Erythroblast (primary cell): ENCODE results near the gene ABI1.

Experiments used
- DNase-seq, 2 experiments: peaks; one replicate each; lab custom pipeline; 2025; lab: John Stamatoyannopoulos, UW
- GATA1 ChIP-seq: IDR thresholded peaks from 2 replicates; pipeline ENCODE4 v1.6.1; 2011; ENCODE audit warnings: low read depth, mild to moderate bottlenecking, control low read depth, low read length, moderate library complexity
- POLR2A ChIP-seq: IDR thresholded peaks from 2 replicates; pipeline ENCODE4 v1.6.1; 2011; ENCODE audit warnings: mild to moderate bottlenecking, low read length

Gene ABI1

DNA sequence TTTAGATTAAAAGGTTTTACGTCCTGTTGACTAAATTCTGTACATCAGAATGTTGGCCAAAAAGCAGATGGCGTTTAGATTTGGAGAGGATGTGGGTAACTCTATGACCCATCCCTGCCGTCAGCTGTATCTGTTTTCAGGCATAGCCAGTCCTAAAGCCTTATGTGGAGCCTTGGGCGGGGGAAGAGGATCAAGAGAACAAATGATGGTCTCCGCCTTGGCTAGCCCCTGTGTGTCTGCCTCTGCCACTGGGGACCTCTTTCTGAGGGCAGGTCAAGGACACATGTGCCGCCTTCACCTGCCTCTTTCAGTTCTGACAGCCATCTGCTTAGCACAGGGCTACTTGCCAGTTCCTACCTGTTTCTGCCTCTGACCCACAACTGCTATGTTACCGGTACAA lies 139.2 kb downstream of the ABI1 start:
- TF ChIP-seq POLR2A (no peak), GATA1 (no peak)
- DNase-seq: no peak

DNA sequence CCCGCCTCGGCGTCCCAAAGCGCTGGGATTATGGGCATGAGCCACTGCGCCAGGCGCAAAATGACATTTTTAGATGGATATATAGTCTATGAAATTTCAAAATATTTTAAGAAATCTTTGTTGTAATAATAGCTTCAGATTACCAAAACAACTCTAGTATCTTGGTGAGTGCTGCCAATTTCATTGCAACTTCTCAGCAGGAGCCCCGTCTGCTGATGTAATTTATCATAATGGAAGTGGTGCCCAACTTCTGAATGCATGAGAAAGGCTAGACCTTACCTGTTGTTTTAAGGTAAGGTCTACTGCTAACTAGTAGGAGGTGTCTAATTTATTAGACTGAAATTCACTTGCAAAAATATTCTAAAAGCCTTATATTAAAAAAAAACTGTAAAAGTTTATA lies 143.3 kb downstream of the ABI1 start:
- no peak for TF ChIP-seq GATA1
- no peak for TF ChIP-seq POLR2A
- no peak for DNase-seq

DNA sequence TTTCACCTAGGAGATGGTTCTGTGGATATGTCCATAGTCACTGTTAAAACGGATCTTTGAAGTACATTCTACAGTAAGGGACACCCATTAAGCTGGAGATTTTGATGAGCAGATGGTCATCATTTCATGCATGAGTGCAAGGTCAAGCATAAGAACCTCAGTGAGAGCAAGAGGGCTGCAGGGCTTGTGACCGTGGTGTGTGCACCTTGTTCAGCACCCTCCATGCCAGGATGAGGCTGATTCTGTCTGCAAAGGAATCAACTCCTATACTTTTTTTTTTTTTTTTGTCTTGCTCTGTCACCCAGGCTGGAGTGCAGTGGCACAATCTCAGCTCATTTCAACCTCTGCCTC lies 145.6 kb downstream of the ABI1 start:
- DNase-seq: no peak

DNA sequence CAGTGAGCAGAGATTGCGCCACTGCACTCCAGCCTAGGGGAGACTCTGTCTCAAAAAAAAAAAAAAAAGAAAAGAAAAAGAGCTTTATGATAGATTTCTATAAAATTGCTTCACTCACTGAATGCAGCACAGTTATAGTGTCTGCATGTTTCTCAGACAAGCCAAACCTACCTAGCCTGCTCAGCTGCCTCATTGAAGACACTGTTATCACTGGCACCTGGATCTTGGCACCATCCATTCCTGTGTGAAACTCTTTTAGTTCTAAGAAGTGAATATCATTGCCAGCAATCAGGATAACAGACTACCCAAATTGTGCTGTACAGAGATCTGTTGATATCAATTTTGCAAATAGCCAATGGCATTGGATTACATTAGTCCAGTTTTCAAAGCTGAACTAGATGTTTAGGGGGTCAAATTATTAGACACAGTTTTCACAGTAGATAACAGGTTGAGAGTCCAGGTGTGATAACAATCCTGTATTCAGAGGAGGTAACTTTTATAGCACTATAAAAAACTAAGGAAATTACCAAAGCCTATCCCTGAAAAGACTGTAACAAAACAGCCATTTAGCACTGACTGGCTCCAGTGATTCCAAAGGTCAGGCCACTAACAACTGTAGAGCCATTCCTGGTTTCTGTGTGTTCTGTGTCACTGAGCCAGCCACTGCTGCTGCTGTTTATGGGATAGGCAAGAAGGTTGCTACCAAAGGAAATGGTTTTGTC lies 146.2 kb downstream of the ABI1 start:
- TF ChIP-seq GATA1 (no peak), POLR2A (no peak)

More for the DNA sequence above, 145.6 kb downstream of the ABI1 start:
- TF ChIP-seq POLR2A (no peak), GATA1 (no peak)

DNA sequence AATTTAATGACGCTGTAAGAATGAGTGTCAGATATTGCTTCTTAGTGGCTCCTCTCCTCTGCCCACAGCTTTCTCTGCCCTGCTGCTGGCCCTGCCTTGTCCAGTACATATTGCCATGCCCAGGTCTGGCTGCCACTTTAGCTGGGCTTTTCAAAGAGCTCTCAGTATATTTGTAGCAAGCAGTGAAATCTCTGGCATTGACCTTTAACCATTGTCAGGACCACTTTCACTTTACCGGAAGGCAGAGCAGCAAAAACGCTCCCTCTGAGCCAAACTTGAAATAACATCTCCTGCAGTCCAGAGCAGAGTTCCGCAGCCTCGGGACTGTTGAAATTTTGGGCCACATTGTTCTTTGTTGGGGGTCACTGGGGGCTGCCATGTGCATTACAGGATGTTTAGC lies 149.4 kb downstream of the ABI1 start:
- DNase-seq: no peak

More for the DNA sequence above, 146.2 kb downstream of the ABI1 start:
- DNase-seq: no peak

DNA sequence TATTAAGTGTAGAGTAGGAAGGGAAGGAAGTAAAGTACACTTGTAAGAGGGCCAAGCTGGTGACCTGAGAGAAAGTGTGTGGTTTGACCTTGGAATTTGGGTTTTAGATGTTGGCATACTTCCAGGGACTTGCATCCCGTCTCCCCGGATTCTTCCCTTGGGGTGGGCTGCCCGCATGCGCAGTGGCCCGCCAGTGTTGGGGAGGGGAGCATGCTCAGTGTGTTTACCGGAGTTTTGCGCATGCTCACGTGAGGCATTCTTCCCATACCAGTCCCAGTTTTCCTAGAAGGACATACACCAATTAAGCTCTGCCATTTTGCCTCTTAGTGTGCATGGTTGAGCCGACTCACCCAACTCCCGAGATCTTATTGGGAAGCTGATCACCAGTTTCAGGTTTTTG lies 153.8 kb downstream of the ABI1 start:
- TF ChIP-seq GATA1 (no peak), POLR2A (no peak)

More for the DNA sequence above, 149.4 kb downstream of the ABI1 start:
- TF ChIP-seq GATA1 (no peak), POLR2A (no peak)

DNA sequence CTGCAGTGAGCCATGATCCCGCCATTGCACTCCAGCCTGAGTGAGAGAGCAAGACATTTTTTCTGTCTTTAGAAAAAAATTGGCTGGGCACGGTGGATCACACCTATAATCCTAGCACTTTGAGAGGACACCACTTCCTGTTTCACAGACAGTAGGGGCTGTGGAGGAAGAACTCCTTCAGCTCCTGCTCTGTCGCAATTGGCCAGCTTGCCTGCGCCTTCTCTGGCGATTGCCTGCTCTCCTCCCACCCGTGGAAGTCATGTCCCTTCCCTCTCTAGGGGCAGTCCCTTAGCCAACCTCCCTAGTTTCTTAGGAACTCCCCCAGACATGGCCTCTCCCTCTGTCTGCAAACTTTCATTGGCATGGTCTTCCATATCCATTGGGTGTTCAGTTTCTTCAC lies 154.6 kb downstream of the ABI1 start:
- TF ChIP-seq GATA1: no peak
- TF ChIP-seq POLR2A: no peak
- DNase-seq: no peak

More for the DNA sequence above, 153.8 kb downstream of the ABI1 start:
- no peak for DNase-seq

DNA sequence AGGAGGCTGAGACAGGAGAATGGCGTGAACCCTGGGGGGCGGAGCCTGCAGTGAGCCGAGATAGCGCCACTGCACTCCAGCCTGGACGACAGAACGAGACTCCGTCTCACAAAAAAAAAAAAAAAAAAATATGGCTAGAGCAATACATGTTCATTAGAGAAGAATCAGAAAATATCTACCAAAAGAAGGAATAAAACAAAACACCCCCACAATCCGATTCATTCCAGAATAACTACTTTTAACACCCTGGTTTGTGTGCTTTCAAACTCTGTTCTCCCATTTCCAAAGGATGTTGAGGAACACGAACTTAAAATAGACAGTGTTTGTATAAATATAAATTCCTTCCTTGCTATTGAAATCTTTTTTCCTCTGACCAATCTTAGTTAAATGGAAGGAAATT lies 156.8 kb downstream of the ABI1 start:
- TF ChIP-seq GATA1: no peak
- TF ChIP-seq POLR2A: no peak
- no peak for DNase-seq

DNA sequence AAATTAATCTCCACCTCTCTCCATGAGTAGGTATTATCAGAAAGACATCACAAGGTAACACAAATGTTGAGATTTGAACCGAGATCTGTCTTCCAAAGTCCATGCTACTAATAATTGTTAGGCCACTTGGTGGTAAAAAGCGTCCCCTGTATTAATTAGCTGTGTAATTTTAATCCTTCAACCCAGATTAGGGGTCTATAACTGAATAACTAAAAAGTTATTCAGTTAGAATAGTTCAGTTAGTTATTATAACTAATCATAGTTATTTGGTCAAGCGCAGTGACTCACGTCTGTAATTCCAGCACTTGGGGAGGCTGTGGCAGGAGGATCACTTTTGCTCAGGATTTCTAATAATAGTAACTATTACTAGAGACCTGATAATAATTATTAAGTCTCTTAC lies 157.7 kb downstream of the ABI1 start:
- no peak for TF ChIP-seq GATA1
- no peak for DNase-seq

DNA sequence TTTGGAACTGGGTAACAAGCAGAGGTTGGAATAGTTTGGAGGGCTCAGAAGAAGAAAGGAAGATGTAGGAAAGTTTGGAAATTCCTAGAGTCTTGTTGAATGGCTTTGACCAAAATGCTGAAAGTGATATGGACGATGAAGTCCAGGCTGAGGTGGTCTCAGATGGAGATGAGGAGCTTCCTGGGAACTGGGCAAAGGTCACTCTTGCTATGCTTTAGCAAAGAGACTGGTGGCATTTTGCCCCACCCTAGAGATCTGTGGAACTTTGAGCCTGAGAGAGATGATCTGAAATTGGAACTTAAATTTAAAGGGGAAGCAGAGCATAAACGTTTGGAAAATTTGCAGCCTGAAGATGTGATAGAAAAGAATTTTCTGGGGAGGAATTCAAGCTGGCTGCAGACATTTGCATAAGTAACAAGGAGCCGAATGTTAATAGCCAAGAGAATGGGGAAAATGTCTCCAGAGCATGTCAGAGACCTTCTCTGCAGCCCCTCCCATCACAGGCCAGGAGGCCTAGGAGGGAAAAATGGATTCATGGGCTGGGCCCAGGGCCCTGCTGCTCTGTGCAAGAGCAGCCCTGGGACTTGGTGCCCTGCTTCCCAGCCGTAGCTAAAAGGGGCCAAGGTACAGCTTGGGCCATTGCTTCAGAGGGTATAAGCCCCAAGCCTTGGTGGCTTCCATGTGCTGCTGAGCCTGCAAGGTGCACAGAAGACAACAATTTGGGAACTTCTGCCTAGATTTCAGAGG lies 159.7 kb downstream of the ABI1 start:
- no peak for DNase-seq
- TF ChIP-seq GATA1: no peak
- TF ChIP-seq POLR2A: no peak

DNA sequence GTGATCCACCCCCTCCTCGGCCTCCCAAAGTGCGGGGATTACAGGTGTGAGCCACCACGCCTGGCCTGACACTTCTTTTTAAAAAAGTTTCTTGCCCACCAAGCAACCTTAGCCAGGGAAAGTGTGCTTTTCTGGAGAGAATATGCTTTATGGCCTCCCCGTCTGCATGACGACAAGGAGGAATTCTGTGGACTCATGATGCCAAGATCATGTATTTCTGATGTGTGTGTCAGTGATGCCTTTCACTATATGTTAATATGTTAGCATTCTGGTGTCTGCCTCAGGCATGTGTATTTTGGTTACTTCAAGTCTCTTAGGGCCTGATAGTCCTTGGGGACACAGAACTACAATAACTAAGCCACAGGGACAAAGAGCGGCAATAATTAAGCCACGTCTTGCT lies 161.1 kb downstream of the ABI1 start:
- no peak for DNase-seq
- TF ChIP-seq GATA1: no peak
- no peak for TF ChIP-seq POLR2A

DNA sequence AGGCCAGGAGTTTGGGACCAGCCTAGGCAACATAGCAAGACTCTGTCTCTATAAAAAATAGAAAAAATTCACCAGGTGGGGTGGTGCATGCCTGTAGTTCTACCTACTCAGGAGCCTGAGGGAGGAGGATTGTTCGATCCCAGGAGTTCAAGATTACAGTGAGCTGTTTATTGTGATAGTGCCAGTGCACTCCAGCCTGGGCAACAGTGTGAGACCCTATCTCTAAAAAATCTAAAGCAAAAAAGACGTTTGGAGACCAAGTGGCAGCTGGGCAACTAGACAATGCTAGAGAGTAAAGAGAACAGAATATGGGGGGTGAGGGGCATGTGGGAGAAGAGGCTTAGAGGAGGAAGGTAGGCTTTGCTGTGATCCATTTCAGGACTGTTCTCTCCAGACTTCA lies 161.8 kb downstream of the ABI1 start:
- peak in 1 of 2 experiments; percentile 13 for DNase-seq

DNA sequence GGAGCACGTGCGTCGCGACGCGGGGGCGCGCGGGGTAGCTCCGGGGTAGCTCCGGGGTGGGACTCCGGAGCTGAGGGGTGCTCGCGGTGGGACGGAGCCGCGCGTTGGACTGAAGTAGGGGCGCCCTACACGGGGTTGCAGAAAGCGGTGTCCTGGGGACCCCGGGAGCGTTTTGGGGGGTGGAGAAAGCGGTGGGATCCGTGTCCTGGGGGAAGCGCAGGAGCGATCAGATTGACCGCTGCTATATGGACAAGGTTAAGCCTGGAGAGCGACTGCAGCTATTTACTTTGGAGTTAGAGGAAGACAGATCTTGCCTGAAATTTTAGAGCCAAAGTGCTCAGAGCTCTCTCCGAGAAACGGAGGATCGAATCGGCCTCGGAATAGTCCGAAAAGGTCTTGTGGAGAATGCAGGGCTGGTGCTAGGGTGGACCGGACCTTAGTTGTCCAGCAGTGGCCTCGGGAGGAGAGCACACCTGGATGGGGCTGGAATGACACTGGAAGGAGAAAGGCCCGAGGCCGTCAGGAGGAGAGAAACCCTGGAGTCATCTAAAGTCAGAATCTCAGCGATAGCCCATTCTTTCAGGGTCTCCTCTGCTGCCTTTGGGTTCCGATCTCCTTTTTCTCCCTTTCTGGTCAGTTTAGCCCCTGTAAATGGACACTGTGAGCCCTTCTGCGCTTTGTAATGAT lies 162.7 kb downstream of the ABI1 start:
- no peak for TF ChIP-seq GATA1
- TF ChIP-seq POLR2A: no peak
- peak; percentile 27 to 47 for DNase-seq

More for the DNA sequence above, 161.8 kb downstream of the ABI1 start:
- TF ChIP-seq POLR2A (no peak), GATA1 (no peak)
